ENCODE measurements around the gene RREB1. TPM values are rescaled to one million over a fixed set of nuclear protein-coding genes. Genes with fewer than 3 reads are reported as not detected.
A peak's percentile ranks its signal among the peaks of the same experiment; 100 is the strongest.

RREB1 gene
- total and polyA plus RNA-seq, 10 donors, result 3.2 to 72.0 (median 54.6) TPM

DNA sequence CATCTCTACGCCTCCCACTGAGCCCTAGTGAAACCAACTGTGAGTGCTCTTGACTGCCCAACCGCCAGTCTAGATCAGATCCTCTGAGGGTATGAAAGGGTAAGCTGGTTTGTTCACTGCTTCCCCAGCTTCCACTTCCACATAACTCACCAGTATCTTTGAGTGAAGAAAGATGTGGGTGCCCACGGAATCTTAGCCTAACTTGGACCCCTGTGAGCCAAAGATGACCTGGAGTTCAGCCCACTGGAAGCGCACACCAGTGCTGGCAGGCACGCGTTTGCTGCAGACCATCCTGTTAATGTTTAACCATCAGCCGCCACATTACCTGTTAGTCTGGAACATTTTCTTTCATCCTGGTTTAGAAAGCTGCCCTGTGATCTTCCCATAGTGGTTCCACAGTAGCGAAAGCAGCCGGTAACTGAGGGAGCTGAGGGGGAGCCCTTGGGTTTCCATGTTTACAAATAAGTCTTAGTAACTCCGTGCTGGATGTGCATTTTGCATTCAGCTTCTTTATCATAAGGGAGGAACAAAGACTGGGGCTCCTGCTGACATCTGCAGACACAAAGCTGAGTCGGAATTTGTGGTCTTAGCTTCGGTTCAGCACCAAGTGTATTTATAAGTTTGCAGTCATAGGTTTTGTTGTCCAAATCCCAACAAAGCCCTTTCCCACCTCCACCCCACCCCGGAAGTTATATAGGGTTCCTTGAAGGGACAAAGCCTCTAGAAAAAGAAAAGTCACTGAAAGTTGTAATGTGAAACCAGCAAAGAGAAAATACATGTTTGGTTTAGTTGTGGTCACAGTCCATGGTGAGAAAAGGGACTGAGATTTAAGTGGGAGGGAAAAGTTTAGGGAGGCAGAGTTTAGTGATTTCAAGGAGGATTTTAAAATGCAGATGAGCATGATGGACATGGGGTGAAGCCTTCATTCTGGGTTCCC lies 134.2 kb downstream of the RREB1 start:
- no peak for TF ChIP-seq POLR2A (IDR thresholded peaks at IDR 0.05)
- peak in 1 of 3 donors; percentile 5 for TF ChIP-seq POLR2AphosphoS5 (IDR thresholded peaks at IDR 0.05)
- intact Hi-C loops (cut with DNase I; ENCODE audit: low total_unique reads), result loop anchor here (5.0 kb wide), 1 partner anchor 570 kb away; no protein-coding TSS in a partner anchor
- no peak overlapping the region for H3K4me3 ChIP-seq
- H3K9me3 ChIP-seq, result no peaks in the 10 kb centered on the region
- H3K4me1 ChIP-seq, result peaks cover 12 to 47% (median 36%) of the 10 kb centered on the region in 6 donors
- H3K27me3 ChIP-seq (replicated peaks in 1 of 7), result no peaks in the 10 kb centered on the region
- DNase-seq, result no peak
- WGBS, 5 donors, result 76 to 85% (median 79%) methylated on average over 13 of the region's 13 CpGs
- peaks cover 0 to 81% (median 31%) of the 10 kb centered on the region in 6 donors for H3K36me3 ChIP-seq
- H3K27ac ChIP-seq, result peak overlapping the region in 7 of 8 donors; percentile 4 to 74 (median 61)

DNA sequence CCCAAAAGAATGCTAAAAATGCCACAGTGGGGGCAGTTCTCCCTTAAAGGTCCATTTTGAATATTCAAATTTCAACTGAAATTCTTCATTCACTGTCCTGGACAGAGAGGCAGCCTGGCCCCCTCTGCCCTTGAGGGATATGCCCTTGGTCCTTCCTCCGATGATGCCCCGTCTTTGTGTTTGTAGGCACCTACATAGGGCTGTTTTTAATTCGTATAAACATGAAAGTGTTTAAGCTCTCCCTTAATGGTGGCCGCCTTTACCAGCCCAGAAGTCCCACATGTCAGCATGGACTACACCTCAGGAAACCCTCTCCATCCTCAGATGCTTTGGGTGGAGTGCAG lies 135.0 kb downstream of the RREB1 start:
- intact Hi-C loops (cut with DNase I; ENCODE audit: low total_unique reads), result loop anchor here (5.0 kb wide), 1 partner anchor 571 kb away; no protein-coding TSS in a partner anchor
- Histone ChIP-seq H3K9me3 (no peaks in the 10 kb centered on the region), H3K4me1 (peaks cover 12 to 47% (median 36%) of the 10 kb centered on the region in 6 donors), H3K4me3 (no peak overlapping the region), H3K27me3 (replicated peaks in 1 of 7) (no peaks in the 10 kb centered on the region), H3K27ac (peak overlapping the region; percentile 4 to 74 (median 62)), H3K36me3 (peaks cover 0 to 81% (median 39%) of the 10 kb centered on the region in 6 donors)
- DNase-seq, result no peak
- no peak for TF ChIP-seq CTCF (IDR thresholded peaks at IDR 0.05 in 8 of 11, conservative IDR thresholded peaks at IDR 0.05 in 3 of 11)
- TF ChIP-seq POLR2A (IDR thresholded peaks at IDR 0.05), result no peak
- no peak for TF ChIP-seq POLR2AphosphoS5 (IDR thresholded peaks at IDR 0.05)
- WGBS, 5 donors, result 38 to 57% (median 44%) methylated on average over 4 of the region's 4 CpGs

- intact Hi-C loops (cut with DNase I; ENCODE audit: low total_unique reads), result loop anchor here (5.0 kb wide), 1 partner anchor 571 kb away; no protein-coding TSS in a partner anchor
- 8 to 14% (median 11%) methylated on average over 7 of the region's 7 CpGs for WGBS, 5 donors
These were observed 135.6 kb downstream of the RREB1 start for GRCh38 chr6:7243179-7243981.

More at GRCh38 chr6:7243179-7243981, 135.6 kb downstream of the RREB1 start:
- no peak for DNase-seq
- Histone ChIP-seq H3K9me3 (no peaks in the 10 kb centered on the region), H3K4me1 (peaks cover 12 to 47% (median 35%) of the 10 kb centered on the region in 6 donors), H3K27me3 (replicated peaks in 1 of 7) (no peaks in the 10 kb centered on the region), H3K36me3 (peaks cover 0 to 81% (median 45%) of the 10 kb centered on the region in 6 donors), H3K4me3 (no peak overlapping the region), H3K27ac (peak overlapping the region; percentile 4 to 74 (median 62))
- TF ChIP-seq CTCF (IDR thresholded peaks at IDR 0.05 in 8 of 11, conservative IDR thresholded peaks at IDR 0.05 in 3 of 11), result peak; percentile 73 to 93 (median 88)
- TF ChIP-seq POLR2A (IDR thresholded peaks at IDR 0.05), result no peak
